Breast epithelium (tissue), 3 donors: ENCODE results near the gene ZNF76.

Experiments used
- CTCF ChIP-seq, 3 donors: fragments of 450-650 bp; IDR thresholded peaks; one replicate each; pipeline ENCODE4 v1.5.1; 2016 to 2017; ENCODE audit warnings: antibody characterized with exemption in 3 of 3, mild to moderate bottlenecking in 3 of 3, moderate library complexity in 3 of 3
- POLR2A ChIP-seq: fragments of 450-650 bp; IDR thresholded peaks from one replicate; pipeline ENCODE4 v1.6.1; 2016; ENCODE audit warnings: antibody characterized with exemption, mild to moderate bottlenecking, moderate library complexity

- no peak for TF ChIP-seq POLR2A
- no peak for TF ChIP-seq CTCF (IDR thresholded peaks at IDR 0.05)
These were observed 68.7 kb downstream of the ZNF76 start for GRCh38 chr6:35328108-35328723.
